ENCODE measurements around the gene TPD52L1.
A peak's percentile ranks its signal among the peaks of the same experiment; 100 is the strongest.

Gene TPD52L1

DNA sequence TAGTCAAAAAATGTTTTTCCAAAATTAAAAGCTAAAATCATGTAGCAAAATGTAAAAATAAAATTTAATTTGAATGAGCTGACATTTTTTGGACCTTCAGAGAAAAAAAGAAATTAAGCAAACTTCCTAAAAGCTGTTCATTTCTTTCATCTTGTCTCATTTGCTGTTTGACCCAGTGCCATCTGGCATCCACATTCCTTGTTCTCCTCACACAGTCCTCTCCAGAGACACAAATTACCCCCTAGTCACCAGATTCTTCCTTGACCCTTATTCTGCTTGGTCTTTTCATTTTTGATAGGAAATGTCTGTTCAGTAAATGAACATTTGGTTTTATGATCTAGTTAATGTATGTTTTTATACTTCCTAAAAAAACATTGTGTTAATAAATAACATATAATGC is 93.0 kb downstream of the TPD52L1 start:
- no peak for DNase-seq

GRCh38 chr6:125248136-125248535 is 94.6 kb downstream of the TPD52L1 start:
- no peak for DNase-seq

GRCh38 chr6:125250511-125250910 is 96.9 kb downstream of the TPD52L1 start:
- no peak for DNase-seq

DNA sequence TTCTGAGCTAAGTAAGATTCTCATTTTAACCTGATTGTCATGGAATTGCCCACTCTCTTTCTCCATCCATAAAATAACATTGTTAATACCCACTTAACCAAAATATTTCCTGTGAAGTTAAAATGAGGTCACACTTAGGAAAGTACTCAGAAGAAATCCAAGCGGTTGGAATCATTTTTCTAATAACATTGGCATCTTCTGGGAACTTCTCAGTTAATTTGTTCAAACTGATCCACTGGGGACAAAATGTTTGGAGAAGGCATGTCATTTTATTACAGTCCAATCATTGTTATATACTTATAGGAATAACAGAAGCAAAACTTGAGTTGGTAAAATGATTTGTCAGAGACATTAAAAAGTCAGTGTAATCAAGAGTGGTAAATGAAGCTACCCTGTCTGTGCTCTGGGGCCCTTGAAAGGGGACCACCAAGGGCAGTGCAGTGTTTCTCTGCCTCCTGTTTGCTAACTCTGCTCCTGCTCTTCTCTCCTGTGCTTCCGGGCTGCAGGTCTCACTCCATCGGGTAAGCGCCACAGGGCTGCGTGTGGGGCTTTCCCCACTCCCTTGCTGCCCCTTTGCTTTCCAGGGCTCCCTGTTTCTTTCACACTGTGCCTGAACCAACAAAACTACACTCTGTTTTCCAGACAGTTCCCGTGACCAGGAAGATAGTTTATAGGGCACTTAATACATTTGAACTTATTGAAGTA is 98.1 kb downstream of the TPD52L1 start:
- DNase-seq = peak; percentile 24

DNA sequence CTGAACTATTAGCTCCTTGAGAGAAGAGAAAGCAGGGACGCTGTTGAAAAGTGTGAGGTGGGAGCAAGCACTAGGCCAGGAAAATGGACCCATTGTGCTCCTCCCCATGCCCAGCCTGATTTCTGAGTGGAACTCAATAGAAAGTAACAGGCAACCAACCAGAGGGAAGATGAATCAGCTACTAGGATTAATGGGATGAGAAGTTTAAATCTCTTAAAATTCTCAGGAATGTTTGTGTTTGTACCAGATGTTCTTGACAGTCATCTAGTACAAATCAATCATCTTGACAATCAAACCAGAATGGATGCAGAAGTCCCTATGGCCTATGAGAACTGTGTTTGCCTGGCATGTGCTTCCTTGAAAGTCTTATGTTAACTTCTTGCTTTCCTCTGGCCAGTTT is 99.3 kb downstream of the TPD52L1 start:
- peak; percentile 80 for DNase-seq

DNA sequence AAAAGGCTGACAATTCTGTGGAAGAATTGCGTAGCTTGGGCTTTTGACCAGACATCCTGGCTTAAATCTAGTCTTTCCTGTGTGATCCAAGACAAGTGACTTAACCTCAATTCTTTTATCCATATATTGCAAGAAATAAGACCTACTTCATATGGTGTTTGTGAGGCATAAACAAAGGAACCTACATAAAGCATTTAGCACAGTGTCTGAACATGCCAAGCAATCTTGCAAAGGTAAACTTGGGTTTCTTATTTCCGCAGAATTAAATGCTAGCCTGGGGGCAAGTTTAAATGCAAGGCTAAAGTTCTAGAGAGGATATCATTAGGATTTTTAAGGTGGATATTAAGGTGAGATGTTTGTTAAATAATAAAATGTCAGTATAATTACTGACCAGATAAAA is 100.3 kb downstream of the TPD52L1 start:
- DNase-seq = no peak

GRCh38 chr6:125254321-125254720 is 100.7 kb downstream of the TPD52L1 start:
- DNase-seq = peak; percentile 95

DNA sequence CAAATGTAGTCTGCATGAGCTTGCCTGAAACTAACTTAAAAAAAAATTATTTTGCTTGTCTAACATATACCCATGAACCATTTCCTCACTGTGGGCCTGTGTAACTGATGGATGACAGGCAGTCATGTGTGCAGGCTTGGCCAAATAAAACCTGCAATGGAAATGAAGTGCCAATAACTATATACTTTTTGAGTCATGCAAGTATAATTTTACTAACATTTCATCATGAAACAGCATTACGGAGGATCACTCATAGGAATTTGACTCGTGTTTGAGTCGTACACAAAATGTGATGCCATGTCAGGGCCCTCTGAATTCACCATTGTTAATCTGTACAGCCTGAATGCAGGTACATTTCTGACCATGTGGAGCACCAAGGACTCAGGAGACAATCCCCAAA is 101.6 kb downstream of the TPD52L1 start:
- no peak for DNase-seq

GRCh38 chr6:125257351-125257750 is 103.8 kb downstream of the TPD52L1 start:
- no peak for DNase-seq

DNA sequence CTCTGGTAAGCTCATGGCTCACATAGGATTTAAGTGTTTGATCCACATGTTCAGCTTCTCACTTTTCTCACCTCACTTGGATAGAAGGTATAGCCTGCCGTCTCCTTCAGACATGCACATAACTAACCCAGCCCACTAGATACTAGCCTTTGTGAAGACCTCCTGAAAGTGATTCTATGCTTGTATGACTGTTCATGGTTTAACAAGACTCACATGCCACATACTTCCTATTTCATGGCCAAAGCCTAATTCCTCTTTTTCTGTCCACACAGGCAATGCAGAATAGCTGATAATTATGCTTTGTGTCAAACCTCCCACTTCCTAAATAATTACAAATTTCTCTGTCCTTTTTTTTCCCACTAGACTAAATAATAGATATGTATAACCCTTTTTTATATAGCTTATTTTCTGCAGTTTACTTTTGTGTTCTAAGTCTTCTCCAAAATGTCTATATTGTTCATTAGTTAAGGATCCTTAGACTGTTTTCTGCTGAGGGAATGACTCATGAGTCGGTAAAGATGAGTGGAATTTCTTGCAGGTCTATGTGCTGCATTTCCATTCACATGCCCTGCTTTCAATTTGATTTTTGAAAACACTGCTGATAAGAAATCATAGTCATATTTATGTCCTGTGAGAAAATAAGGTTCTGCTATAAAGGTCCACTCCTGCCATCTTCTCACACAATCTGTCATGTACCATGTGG is 105.2 kb downstream of the TPD52L1 start:
- no peak for DNase-seq

- DNase-seq = no peak
Measured at GRCh38 chr6:125259354-125259736, 105.8 kb downstream of the TPD52L1 start.

GRCh38 chr6:125262016-125263013 is 108.7 kb downstream of the TPD52L1 start:
- peak; percentile 71 for DNase-seq

- DNase-seq = no peak
Measured at GRCh38 chr6:125264476-125264875, 110.9 kb downstream of the TPD52L1 start.

GRCh38 chr6:125267806-125268523 is 114.4 kb downstream of the TPD52L1 start:
- DNase-seq = no peak

DNA sequence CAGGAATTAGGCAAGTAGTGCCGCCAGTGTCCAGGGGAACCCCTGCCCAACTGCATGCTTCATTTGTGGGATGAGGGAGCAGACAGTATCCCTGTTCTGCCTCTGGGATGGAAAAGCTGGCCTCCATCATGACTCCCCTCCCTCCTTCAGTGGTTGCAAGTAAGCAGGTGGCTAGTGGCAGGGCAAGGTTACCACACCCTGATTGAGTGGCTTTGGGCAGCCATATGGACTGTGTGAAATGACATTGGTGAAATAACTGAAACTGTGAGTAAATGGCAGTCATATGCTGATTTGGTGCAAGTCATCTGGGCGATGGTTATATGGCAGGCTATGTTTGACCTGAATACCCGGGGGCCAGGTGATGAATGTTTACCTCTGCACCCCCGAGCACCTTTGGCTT is 115.2 kb downstream of the TPD52L1 start:
- no peak for DNase-seq

- no peak for DNase-seq
Measured at GRCh38 chr6:125269328-125269985, 115.9 kb downstream of the TPD52L1 start.

DNA sequence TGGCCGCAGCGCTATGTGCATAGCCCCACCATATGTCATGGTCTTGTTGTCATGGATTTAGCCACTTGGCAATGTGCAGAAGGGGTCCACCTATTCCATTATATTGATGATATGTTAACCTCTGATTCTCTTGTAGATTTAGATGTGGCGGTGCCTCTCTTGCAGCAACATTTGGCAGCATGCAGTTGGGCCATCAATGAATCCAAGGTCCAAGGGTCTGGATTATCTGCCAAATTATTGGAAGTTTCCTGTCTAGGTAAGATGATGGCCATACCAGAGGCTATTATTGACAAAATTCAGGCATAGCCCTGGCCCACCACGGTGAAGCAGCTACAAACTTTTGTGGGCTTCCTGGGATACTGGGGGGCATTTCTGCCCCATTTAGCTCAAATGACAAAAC is 116.8 kb downstream of the TPD52L1 start:
- no peak for DNase-seq

DNA sequence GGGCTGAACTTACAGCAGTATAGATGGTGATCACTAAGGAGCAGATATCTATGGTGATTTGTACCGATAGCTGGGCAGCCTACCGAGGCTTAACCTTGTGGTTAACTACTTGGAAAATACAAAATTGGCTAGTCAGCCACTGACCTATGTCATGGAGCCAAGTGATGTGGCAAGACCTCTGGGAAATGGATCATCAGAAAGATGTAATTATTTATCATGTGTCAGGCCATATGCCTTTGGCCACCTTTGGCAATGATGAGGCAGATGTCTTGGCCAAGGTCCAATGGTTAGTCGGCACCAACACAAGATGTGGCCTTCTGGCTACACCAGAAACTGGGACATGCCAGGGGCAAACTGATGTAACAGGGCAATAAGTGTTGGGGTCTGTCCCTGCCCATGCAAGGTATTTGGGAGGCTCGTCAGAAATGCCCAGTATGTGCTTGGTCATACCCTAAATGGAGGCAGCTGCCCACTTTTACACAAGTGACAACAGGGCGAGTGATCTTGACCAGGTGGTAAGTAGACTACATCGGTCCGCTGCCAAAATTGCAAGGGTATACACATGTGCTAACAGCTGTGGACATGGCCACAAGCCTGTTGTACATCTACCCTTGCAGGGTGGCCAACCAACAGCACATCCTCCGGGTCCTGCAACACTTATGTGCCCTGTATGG is 118.0 kb downstream of the TPD52L1 start:
- DNase-seq = no peak

DNA sequence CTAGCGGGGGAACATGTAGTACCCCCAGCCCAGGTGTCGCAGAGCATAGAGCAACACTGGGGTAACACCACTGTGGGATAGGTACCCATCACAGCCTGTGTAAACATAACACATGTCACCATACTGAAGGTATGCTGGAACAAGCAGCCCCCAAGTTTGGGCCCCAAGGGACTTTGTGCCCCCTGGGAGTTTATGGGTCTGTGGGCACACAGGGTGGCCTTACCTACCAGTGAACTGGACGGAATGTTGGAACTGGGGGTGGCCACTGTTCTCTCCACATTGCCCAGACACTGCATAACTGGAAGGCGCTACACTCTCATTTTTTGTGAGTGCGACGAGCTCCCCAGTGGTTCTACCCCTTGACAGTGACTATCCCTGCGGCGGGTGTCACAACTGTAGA is 119.7 kb downstream of the TPD52L1 start:
- no peak for DNase-seq

GRCh38 chr6:125273965-125274364 is 120.4 kb downstream of the TPD52L1 start:
- DNase-seq = peak; percentile 55

GRCh38 chr6:125274935-125275334 is 121.4 kb downstream of the TPD52L1 start:
- DNase-seq = no peak

GRCh38 chr6:125275779-125276178 is 122.2 kb downstream of the TPD52L1 start:
- DNase-seq = no peak
